NCI-H526 treated with DMSO at 0.1 percent for 48 hours (cell line): Measurements from ENCODE around the gene USP6.
"Not testable (repeated sequence)": the region's sequence is repeated elsewhere in the genome, so short reads cannot be mapped to it uniquely, and the experiment has no call there.

ENCODE experiments used
- DNase-seq: peaks from one replicate; lab custom pipeline; 2025; lab: John Stamatoyannopoulos, UW

USP6 gene

DNA sequence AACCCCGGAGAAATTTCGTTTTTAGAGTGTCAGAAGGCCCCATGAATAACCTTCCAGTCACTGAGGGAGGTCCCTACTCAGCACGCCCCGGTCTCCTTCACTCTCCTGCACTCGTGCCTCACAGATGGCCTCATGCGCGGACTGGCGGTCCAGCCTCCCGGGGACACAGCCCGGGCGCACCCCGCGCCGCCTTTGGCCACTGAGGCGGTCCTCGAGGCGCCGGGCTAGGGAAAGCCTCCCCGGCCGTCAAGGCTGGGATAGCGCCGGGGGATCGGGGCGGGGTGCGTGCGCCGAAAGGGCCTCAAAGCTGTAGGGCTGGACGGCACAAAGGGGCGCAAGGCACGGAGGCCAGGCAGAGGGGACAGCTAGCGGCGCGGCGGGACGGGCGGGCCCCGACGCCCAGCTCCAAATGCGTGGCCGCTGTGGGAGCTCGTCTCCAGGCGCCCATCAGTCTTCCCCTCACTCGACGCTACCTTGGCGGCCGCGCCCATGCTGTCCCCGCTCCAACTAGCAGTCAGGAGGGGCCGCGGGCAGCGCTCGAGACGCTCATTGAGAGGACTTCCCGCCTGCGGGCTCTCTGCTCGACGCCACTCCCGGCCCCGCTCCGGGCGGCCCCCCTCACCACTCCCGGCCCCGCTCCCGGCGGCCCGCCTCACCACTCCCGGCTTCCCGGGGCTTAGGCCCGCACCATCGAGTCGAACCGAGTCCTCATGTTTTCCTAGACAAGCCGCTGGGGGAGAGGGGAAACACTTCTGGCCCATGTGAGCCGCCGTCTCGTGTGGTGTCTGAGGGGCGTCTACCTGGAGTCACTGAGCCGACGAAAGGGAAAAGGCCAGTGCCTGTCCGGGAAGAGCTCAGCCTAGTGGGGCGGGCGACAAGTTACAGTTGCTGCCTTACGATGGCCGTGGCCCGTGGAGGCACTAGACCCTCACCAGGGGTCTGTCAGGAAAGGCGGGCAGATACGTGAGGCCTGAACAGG lies at the start of gene USP6:
Gene USP6, plus strand, starts transcription at position 360 of the 979 bp plus-strand sequence. CDS start 14,336 bp downstream, outside the sequence.
- peak; percentile 15 for DNase-seq

- DNase-seq = no peak
Measured at GRCh38 chr17:5068236-5068635, 47.6 kb upstream of the USP6 start.

DNA sequence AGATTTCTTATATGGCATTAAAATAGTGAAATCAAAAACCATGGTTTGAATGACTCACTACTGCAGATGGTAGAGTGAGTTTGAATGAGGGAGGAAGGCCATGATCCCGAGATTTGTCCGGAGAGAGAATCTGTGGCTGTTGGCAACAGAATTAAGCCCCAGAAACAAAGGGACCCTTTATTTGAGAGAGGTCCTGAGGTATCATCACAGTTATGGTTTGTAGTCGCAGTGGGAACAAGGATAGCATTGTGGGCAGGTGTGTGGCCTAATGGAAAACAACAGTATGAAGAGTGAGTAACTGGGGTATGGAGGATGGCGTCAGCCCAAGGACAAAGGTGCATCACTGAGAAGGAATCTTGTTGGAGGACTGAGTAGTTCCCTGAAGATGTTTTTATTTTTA lies 46.1 kb upstream of the USP6 start:
- no peak for DNase-seq

- DNase-seq = not testable (repeated sequence)
Measured at GRCh38 chr17:5075472-5075871, 40.4 kb upstream of the USP6 start.

- not testable (repeated sequence) for DNase-seq
Measured at GRCh38 chr17:5077275-5077674, 38.6 kb upstream of the USP6 start.

DNA sequence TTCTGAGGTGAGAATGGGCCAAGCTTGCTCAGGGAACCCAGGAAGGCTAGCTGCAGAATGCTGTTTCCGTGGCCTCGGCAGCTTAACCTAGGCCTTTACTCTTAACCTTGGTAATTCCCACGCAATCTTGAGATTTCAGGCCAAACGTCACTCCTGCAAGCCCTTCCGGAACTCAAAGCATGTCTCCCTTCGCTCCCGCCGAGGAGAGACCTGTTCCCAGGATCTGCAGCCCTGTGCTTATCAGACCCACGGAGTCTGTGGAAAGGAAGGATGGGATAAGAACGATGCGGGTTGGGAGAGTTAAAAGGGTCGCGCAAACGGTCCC lies 38.1 kb upstream of the USP6 start:
- no peak for DNase-seq

- DNase-seq = peak; percentile 37
Measured at GRCh38 chr17:5078106-5079028, 37.5 kb upstream of the USP6 start, which contains the start of gene ZFP3. Gene ZFP3 (plus strand): TSS chr17:5078467. CDS start chr17:5091505, 13,038 bp downstream.

DNA sequence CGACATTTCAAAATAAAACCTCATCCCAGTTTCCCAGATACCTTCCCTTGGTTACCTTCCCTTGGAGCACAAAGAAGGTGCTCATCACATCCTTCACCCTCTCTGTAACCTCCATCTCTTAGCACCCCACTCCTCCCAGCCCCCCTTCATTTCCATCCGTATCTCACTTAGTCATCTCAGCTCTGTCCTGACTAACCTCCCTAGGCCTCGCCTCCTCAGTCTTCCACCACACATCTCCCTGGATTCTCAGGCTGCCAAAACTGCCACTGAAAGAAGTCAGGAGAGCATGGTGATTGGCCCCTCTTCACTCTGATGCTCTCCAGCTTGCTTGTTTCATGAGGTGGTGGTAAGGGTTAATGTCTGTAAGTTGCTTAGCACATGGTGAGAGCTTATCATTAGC lies 35.2 kb upstream of the USP6 start:
- DNase-seq = no peak

GRCh38 chr17:5092218-5093010 lies 23.4 kb upstream of the USP6 start:
- DNase-seq = no peak

GRCh38 chr17:5096731-5097100 lies 19.1 kb upstream of the USP6 start:
- no peak for DNase-seq

DNA sequence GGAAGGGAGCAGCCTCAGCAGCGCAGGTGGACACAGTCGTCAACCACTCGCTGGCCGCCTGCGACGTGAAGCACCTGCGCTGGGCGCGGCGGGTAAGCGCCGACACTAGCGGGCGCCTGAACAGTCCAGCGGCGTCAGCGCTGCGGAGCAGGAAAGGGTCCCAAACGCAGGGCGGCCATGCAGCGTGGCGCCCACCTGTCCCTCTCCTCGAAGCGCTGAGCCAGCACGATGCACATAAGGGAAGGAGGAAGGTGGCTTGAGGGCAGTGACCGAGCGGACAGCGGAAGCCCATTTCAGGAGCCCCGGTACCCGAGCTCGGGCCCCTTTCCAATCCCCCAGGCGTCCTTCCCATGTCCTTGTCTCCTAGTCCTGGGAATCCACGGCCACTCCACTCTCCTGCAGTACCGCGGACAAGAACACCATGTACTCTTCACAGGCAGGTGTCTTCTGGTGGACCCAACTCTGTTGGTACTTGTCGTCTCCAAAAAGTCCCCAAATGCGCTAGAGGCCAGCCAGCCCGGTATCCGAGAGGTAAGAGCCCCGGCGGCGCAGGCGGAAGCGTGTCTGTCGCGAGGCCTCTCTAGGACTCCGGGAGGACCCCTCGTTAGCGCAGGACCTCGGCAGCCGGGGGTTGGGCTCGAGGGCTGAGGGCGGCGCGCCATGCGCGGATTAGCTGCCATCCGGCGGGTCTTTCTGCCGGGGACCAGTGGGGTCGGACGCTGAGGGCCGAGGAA lies 18.6 kb upstream of the USP6 start:
- DNase-seq = peak; percentile 63

DNA sequence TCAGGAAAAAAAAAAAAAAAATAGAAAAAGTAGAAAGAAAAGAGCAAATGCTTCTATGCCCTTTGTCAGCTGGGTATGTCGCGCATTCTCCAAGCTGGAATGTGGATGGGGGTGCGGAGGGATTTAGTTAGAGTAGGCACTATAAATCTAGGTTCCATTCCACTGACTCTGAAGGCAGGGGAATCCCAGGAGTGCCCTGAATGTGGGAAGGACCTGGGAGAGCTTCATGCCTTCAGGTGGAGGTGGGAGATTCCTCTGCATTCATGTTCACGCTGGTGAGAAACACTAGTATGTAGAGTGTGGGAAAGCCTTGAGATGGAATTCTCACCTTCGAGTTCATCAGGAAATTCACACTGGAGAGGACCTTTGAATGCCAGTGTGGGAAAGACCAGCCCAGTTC lies 16.6 kb upstream of the USP6 start:
- DNase-seq = no peak

GRCh38 chr17:5100832-5101231 lies 15.0 kb upstream of the USP6 start:
- DNase-seq = no peak

DNA sequence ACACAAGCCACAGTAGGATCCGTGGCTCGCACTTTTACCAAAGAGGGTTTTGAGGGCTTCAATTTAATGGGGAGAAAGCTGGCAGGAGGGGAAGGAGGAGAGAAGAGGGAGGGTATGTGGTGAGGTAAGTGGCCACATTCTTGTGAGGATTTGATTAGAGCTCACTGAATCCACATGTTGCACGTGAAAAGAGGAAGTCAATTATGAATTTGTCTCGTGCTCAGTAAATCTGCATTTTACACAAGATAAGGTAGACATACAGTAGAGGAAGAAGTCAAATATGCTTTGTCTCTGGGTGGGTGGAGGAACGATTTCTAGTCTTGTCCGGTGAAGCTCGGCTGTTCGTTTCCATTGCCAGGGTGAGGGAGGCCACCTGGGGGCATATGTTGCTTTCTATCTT lies 5.0 kb upstream of the USP6 start:
- DNase-seq = no peak

- peak; percentile 85 for DNase-seq
Measured at GRCh38 chr17:5111402-5112204, 4.2 kb upstream of the USP6 start, which contains the start of gene ZNF232. Gene ZNF232 (minus strand): TSS chr17:5111878. CDS start chr17:5111822, 56 bp downstream.

DNA sequence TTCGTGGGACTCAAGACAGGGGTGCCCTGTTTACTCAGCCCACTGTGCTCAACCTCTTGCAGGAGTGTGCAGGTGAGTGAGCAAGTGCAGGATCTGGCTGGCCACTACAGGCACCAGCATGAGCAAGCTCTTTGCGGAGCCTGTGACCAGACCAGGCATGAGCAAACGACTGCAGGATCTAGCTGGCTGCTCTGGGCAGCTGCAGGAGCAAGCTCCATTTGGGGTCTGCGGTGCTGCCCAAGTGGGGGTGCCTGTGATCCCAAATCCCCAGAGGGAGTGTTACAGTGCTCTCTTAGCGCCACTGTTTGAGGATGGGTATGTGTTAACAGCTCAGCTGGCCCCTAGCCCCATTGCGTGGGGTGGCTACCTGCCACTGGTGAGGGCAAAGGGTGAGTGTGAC lies 2.4 kb downstream of the USP6 start:
- DNase-seq = no peak

DNA sequence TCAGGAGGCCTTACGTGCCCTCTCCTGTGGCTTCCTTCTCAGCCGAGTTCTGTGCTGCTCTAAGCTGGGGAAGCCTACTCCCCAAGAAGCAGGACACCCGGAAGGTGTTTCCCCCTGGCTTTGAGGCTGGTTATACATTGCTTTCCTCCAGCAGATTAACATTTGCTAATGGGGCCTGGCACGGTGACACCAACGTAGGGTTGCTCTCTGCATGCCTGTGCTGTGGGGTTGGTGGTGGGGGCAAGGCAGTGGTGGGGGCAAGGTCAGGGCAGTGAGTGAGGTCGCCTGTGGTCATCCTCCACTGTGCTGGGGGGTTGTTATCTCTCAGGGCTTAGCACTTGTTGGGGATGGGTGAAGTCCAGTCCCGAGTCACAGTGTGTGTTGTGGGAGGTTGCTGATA lies 4.2 kb downstream of the USP6 start:
- no peak for DNase-seq

DNA sequence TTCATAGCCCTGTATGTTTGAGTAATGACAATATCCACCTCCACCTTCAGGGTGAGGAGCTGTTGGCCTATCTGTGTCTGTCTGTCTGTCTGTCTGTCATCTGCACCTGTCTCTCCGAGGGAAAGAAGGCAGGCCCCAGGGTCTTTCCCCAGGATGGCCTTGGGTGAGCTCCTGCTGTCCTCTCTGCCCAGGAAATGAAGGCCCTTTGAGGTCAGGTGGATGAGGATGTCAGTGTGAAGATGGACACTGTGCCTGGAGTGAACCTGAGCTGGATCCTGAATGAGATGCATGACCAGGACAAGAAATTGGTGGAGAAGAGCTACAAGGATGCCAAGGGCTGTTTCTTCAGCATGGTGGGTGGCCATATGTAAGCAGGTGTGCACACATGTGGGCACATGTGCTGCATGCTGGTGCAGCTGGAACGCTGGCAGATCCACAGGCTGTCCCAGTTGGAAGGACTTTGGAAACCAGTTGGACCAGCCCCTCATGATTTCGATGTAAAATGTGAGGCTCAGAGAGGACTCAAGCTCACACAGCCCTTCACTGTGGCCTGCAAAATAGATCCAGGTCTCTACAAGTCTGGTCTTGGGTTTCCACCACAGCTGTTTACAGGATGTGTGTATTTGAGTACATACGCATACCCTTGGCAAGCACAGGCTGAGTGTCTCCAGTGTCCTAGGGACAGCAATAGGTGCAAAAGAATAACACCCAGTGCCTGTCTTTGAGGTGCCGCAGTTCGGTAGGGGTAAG lies 4.8 kb downstream of the USP6 start:
- DNase-seq = not testable (repeated sequence)

DNA sequence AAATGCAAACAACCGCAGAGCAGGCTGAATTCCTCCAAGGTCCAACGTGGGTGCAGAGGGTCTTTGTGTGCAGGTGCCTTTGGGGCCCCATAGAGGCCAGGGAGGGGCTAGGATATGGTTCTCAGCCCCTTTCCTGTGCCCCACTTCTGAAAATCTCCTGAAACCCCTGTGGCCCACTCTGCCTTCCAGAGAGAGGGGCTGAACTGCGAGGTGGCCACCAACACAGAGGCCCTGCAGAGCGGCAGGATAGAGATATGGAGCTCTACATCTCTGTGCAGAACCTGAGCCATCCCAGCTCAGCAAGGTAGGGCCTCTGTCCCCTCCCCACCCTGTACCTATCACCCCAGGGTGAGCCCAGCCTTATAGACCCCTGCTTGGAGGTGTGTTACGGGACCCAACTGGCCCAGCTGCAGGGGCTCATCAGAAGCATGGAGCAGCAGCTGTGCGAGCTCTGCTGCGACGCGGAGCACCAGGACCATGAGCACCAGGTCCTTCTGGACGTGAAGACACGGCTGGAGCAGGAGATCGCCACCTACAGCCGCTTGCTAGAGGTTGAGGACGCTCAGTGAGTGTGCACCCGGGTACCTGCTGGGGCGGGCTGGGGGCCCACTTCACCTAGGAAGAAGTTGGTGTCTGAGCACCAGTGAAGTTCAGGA lies 5.5 kb downstream of the USP6 start:
- no peak for DNase-seq
